Measurements from ENCODE around the gene ZBTB20. TPM values are rescaled to one million over a fixed set of nuclear protein-coding genes. Genes with fewer than 3 reads are reported as not detected.

Gene ZBTB20
- total RNA-seq, 4 donors from 2014 or later, result 69.9 to 112 (median 80.8) TPM

GRCh38 chr3:114314282-114314681 is 832.8 kb downstream of the ZBTB20 start:
- H3K4me1 ChIP-seq, result no peaks in the 10 kb centered on the region
- no peak overlapping the region for H3K27ac ChIP-seq (replicated peaks in 1 of 4)
- H3K27me3 ChIP-seq, result no peaks in the 10 kb centered on the region
- intact Hi-C loops (cut with DNase I), result no loop called here
- no peak overlapping the region for H3K4me3 ChIP-seq
- TF ChIP-seq CTCF (IDR thresholded peaks at IDR 0.05) (no peak), POLR2AphosphoS5 (IDR thresholded peaks at IDR 0.05) (no peak), POLR2A (IDR thresholded peaks at IDR 0.05; ENCODE audit: low read depth) (no peak), EP300 (IDR thresholded peaks at IDR 0.05) (no peak)
- H3K36me3 ChIP-seq, result peaks cover 0 to 5% (median 0%) of the 10 kb centered on the region in 4 donors
- WGBS, result 97% methylated on average over 2 of the region's 2 CpGs
- no peaks in the 10 kb centered on the region for H3K9me3 ChIP-seq
- DNase-seq (ENCODE audit: extremely low spot score), result no peak

- no peaks in the 10 kb centered on the region for H3K9me3 ChIP-seq
- 84% methylated on average over 2 of the region's 2 CpGs for WGBS
- H3K4me1 ChIP-seq, result no peaks in the 10 kb centered on the region
- intact Hi-C loops (cut with DNase I), result no loop called here
- no peak for DNase-seq (ENCODE audit: extremely low spot score)
- TF ChIP-seq CTCF (IDR thresholded peaks at IDR 0.05) (no peak), POLR2A (IDR thresholded peaks at IDR 0.05; ENCODE audit: low read depth) (no peak), EP300 (IDR thresholded peaks at IDR 0.05) (no peak), POLR2AphosphoS5 (IDR thresholded peaks at IDR 0.05) (no peak)
- no peak overlapping the region for H3K4me3 ChIP-seq
- H3K27me3 ChIP-seq, result no peaks in the 10 kb centered on the region
- no peak overlapping the region for H3K27ac ChIP-seq (replicated peaks in 1 of 4)
- peaks cover 0 to 5% (median 0%) of the 10 kb centered on the region in 4 donors for H3K36me3 ChIP-seq
These were observed 833.7 kb downstream of the ZBTB20 start for GRCh38 chr3:114313426-114313825.

GRCh38 chr3:114310695-114311094 is 836.4 kb downstream of the ZBTB20 start:
- no peaks in the 10 kb centered on the region for H3K36me3 ChIP-seq
- WGBS, result 68% methylated on average over 2 of the region's 2 CpGs
- H3K27ac ChIP-seq (replicated peaks in 1 of 4), result no peak overlapping the region
- no peak for DNase-seq (ENCODE audit: extremely low spot score)
- TF ChIP-seq POLR2AphosphoS5 (IDR thresholded peaks at IDR 0.05) (no peak), POLR2A (IDR thresholded peaks at IDR 0.05; ENCODE audit: low read depth) (no peak), EP300 (IDR thresholded peaks at IDR 0.05) (no peak), CTCF (IDR thresholded peaks at IDR 0.05) (no peak)
- no peak overlapping the region for H3K4me3 ChIP-seq
- no peaks in the 10 kb centered on the region for H3K9me3 ChIP-seq
- H3K4me1 ChIP-seq, result no peaks in the 10 kb centered on the region
- intact Hi-C loops (cut with DNase I), result no loop called here
- no peaks in the 10 kb centered on the region for H3K27me3 ChIP-seq

GRCh38 chr3:114308830-114309229 is 838.3 kb downstream of the ZBTB20 start:
- WGBS, result 84% methylated on average over 5 of the region's 5 CpGs
- Histone ChIP-seq H3K27me3 (no peaks in the 10 kb centered on the region), H3K4me3 (no peak overlapping the region), H3K4me1 (no peaks in the 10 kb centered on the region), H3K9me3 (no peaks in the 10 kb centered on the region), H3K36me3 (no peaks in the 10 kb centered on the region), H3K27ac (replicated peaks in 1 of 4) (no peak overlapping the region)
- TF ChIP-seq CTCF (IDR thresholded peaks at IDR 0.05) (no peak), POLR2A (IDR thresholded peaks at IDR 0.05; ENCODE audit: low read depth) (no peak), EP300 (IDR thresholded peaks at IDR 0.05) (no peak), POLR2AphosphoS5 (IDR thresholded peaks at IDR 0.05) (no peak)
- intact Hi-C loops (cut with DNase I), result no loop called here
- DNase-seq (ENCODE audit: extremely low spot score), result no peak

- TF ChIP-seq POLR2AphosphoS5 (IDR thresholded peaks at IDR 0.05) (no peak), EP300 (IDR thresholded peaks at IDR 0.05) (no peak), CTCF (IDR thresholded peaks at IDR 0.05) (no peak), POLR2A (IDR thresholded peaks at IDR 0.05; ENCODE audit: low read depth) (no peak)
- no peaks in the 10 kb centered on the region for H3K36me3 ChIP-seq
- WGBS, result 89% methylated on average over 2 of the region's 2 CpGs
These were observed 838.7 kb downstream of the ZBTB20 start for GRCh38 chr3:114308377-114308776.

More at GRCh38 chr3:114308377-114308776, 838.7 kb downstream of the ZBTB20 start:
- Histone ChIP-seq H3K9me3 (no peaks in the 10 kb centered on the region), H3K4me1 (no peaks in the 10 kb centered on the region), H3K27ac (replicated peaks in 1 of 4) (no peak overlapping the region), H3K4me3 (no peak overlapping the region), H3K27me3 (no peaks in the 10 kb centered on the region)
- no peak for DNase-seq (ENCODE audit: extremely low spot score)
- intact Hi-C loops (cut with DNase I), result no loop called here

Data from esophagus muscularis mucosa (tissue), 4 donors.